GM21381 (cell line): ENCODE results near the gene UPK3B.
"Not testable (repeated sequence)": the region's sequence is repeated elsewhere in the genome, so short reads cannot be mapped to it uniquely, and the experiment has no call there.

Source experiments
- ATAC-seq: cut with Tn5 transposase; IDR thresholded peaks from one replicate; pipeline ENCODE4 v1.9.1; 2021; ENCODE audit warnings: mild to moderate bottlenecking, moderate library complexity; ENCODE audit not compliant: unreplicated experiment

Gene UPK3B

GRCh38 chr7:76487969-76488368 lies 22.4 kb upstream of the UPK3B start:
- ATAC-seq = not testable (repeated sequence)

GRCh38 chr7:76492139-76492538 lies 18.2 kb upstream of the UPK3B start:
- not testable (repeated sequence) for ATAC-seq

- ATAC-seq = not testable (repeated sequence)
These were observed 14.6 kb upstream of the UPK3B start for GRCh38 chr7:76495717-76496116.

GRCh38 chr7:76497918-76498582 lies 12.3 kb upstream of the UPK3B start:
- ATAC-seq = not testable (repeated sequence)

- ATAC-seq = not testable (repeated sequence)
These were observed 11.7 kb upstream of the UPK3B start for GRCh38 chr7:76498583-76499200.

GRCh38 chr7:76499201-76499923 lies 11.0 kb upstream of the UPK3B start:
- not testable (repeated sequence) for ATAC-seq

- not testable (repeated sequence) for ATAC-seq
These were observed 10.5 kb upstream of the UPK3B start for GRCh38 chr7:76499924-76500241.

- ATAC-seq = not testable (repeated sequence)
These were observed 8.1 kb upstream of the UPK3B start for GRCh38 chr7:76502224-76502623.

- ATAC-seq = not testable (repeated sequence)
These were observed 7.5 kb upstream of the UPK3B start for GRCh38 chr7:76502836-76503235.

GRCh38 chr7:76503244-76503643 lies 7.1 kb upstream of the UPK3B start:
- ATAC-seq = not testable (repeated sequence)

- not testable (repeated sequence) for ATAC-seq
These were observed 5.8 kb upstream of the UPK3B start for GRCh38 chr7:76504351-76505167.

- no peak for ATAC-seq
These were observed 4.9 kb upstream of the UPK3B start for GRCh38 chr7:76505168-76506080.

GRCh38 chr7:76506081-76506440 lies 4.3 kb upstream of the UPK3B start:
- no peak for ATAC-seq

- ATAC-seq = not testable (repeated sequence)
These were observed 3.7 kb upstream of the UPK3B start for GRCh38 chr7:76506643-76507042.

GRCh38 chr7:76507723-76508406 lies 2.5 kb upstream of the UPK3B start:
- ATAC-seq = no peak

GRCh38 chr7:76511200-76511910 lies 1.0 kb downstream of the UPK3B start:
- ATAC-seq = not testable (repeated sequence)

- not testable (repeated sequence) for ATAC-seq
These were observed 1.8 kb downstream of the UPK3B start for GRCh38 chr7:76511911-76512885.
